ENCODE data around the gene NALCN.
"Not testable (repeated sequence)": the region's sequence is repeated elsewhere in the genome, so short reads cannot be mapped to it uniquely, and the experiment has no call there.

Gene NALCN

GRCh38 chr13:101331731-101332130 is 84.6 kb downstream of the NALCN start:
- no peak for DNase-seq

GRCh38 chr13:101327871-101328270 is 88.4 kb downstream of the NALCN start:
- no peak for DNase-seq

- DNase-seq, result no peak
These were observed 89.6 kb downstream of the NALCN start for GRCh38 chr13:101326710-101327109.

GRCh38 chr13:101325423-101325822 is 90.9 kb downstream of the NALCN start:
- DNase-seq, result no peak

GRCh38 chr13:101323601-101324000 is 92.7 kb downstream of the NALCN start:
- DNase-seq, result no peak

- DNase-seq, result no peak
These were observed 98.3 kb downstream of the NALCN start for GRCh38 chr13:101317986-101318523.

- DNase-seq, result not testable (repeated sequence)
These were observed 102.8 kb downstream of the NALCN start for GRCh38 chr13:101313479-101313878.

- DNase-seq, result no peak
These were observed 107.2 kb downstream of the NALCN start for GRCh38 chr13:101309014-101309619.

- DNase-seq, result no peak
These were observed 107.9 kb downstream of the NALCN start for GRCh38 chr13:101308247-101309013.

- no peak for DNase-seq
These were observed 109.1 kb downstream of the NALCN start for GRCh38 chr13:101307181-101307701.

- DNase-seq, result no peak
These were observed 109.5 kb downstream of the NALCN start for GRCh38 chr13:101306773-101307172.

GRCh38 chr13:101305981-101306411 is 110.3 kb downstream of the NALCN start:
- DNase-seq, result no peak

GRCh38 chr13:101303521-101303920 is 112.8 kb downstream of the NALCN start:
- no peak for DNase-seq

- DNase-seq, result no peak
These were observed 115.3 kb downstream of the NALCN start for GRCh38 chr13:101301053-101301452.

GRCh38 chr13:101300531-101300930 is 115.8 kb downstream of the NALCN start:
- DNase-seq, result no peak

- DNase-seq, result no peak
These were observed 117.8 kb downstream of the NALCN start for GRCh38 chr13:101298517-101298916.

GRCh38 chr13:101297794-101298193 is 118.5 kb downstream of the NALCN start:
- DNase-seq, result no peak

GRCh38 chr13:101292711-101293110 is 123.6 kb downstream of the NALCN start:
- no peak for DNase-seq

GRCh38 chr13:101291646-101292515 is 124.4 kb downstream of the NALCN start:
- no peak for DNase-seq

GRCh38 chr13:101291206-101291605 is 125.1 kb downstream of the NALCN start:
- no peak for DNase-seq

- no peak for DNase-seq
These were observed 126.5 kb downstream of the NALCN start for GRCh38 chr13:101289764-101290163.

GRCh38 chr13:101283782-101284181 is 132.5 kb downstream of the NALCN start:
- DNase-seq, result no peak

- DNase-seq, result no peak
These were observed 143.4 kb downstream of the NALCN start for GRCh38 chr13:101272886-101273285.

Data from Kasumi-1 (cell line).